GM23248 (cell line): ENCODE measurements around the gene TLE5.

ENCODE experiments used
- EZH2 ChIP-seq: fragments of 200-600 bp; sonication (generic); IDR thresholded peaks from 2 replicates; pipeline ENCODE4 v1.6.1; 2018; ENCODE audit warnings: antibody characterized with exemption, mild to moderate bottlenecking; ENCODE audit not compliant: insufficient read depth, poor library complexity, severe bottlenecking
- EZH2phosphoT487 ChIP-seq: fragments of 200-600 bp; sonication (generic); IDR thresholded peaks from 2 replicates; pipeline ENCODE4 v1.6.1; 2018; ENCODE audit warnings: antibody characterized with exemption, moderate library complexity, mild to moderate bottlenecking, low read depth; ENCODE audit not compliant: insufficient read depth

DNA sequence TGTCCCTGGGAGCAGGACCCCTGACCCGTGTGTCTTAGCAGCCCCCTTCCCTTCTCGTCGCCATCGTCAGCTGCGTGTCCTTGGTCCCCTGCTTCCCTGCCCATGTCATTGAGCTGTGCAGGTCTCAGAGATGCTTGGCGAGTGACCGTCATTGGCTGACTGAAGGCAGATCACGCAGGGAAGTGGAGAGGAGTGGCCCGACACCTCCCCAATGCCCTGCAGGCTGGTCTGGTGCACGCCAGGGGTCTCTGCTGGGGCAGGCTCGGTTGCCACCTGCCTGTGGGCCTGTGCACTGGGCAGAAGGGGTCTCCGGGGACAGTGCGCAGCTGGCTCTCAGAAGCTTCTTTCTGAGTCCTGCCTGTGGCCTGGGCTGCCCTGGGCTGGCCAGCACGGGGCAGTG is 38.0 kb upstream of the TLE5 start:
- no peak for TF ChIP-seq EZH2
- TF ChIP-seq EZH2phosphoT487: no peak
